HG03460 (cell line): ENCODE results near the gene CPNE8.

Experiments used
- ATAC-seq: cut with Tn5 transposase; IDR thresholded peaks from one replicate; pipeline ENCODE4 v1.9.1; 2021; ENCODE audit not compliant: unreplicated experiment

Gene CPNE8

GRCh38 chr12:38838056-38838850 is 67.1 kb downstream of the CPNE8 start:
- ATAC-seq: no peak

GRCh38 chr12:38831715-38832114 is 73.7 kb downstream of the CPNE8 start:
- no peak for ATAC-seq

- no peak for ATAC-seq
Observed at GRCh38 chr12:38825006-38825405, 80.4 kb downstream of the CPNE8 start.

- no peak for ATAC-seq
Observed at GRCh38 chr12:38823738-38824137, 81.7 kb downstream of the CPNE8 start.

GRCh38 chr12:38823314-38823713 is 82.1 kb downstream of the CPNE8 start:
- no peak for ATAC-seq

GRCh38 chr12:38817942-38818341 is 87.4 kb downstream of the CPNE8 start:
- ATAC-seq: no peak

- ATAC-seq: no peak
Observed at GRCh38 chr12:38813923-38814322, 91.5 kb downstream of the CPNE8 start.

- no peak for ATAC-seq
Observed at GRCh38 chr12:38811814-38812356, 93.5 kb downstream of the CPNE8 start.

- no peak for ATAC-seq
Observed at GRCh38 chr12:38809832-38810231, 95.6 kb downstream of the CPNE8 start.

- no peak for ATAC-seq
Observed at GRCh38 chr12:38788106-38788505, 117.3 kb downstream of the CPNE8 start.

- no peak for ATAC-seq
Observed at GRCh38 chr12:38785381-38785780, 120.0 kb downstream of the CPNE8 start.

- ATAC-seq: no peak
Observed at GRCh38 chr12:38783304-38783703, 122.1 kb downstream of the CPNE8 start.

- ATAC-seq: no peak
Observed at GRCh38 chr12:38782359-38782758, 123.0 kb downstream of the CPNE8 start.

- no peak for ATAC-seq
Observed at GRCh38 chr12:38776647-38777046, 128.7 kb downstream of the CPNE8 start.

- ATAC-seq: peak; percentile 84
Observed at GRCh38 chr12:38775457-38775856, 129.9 kb downstream of the CPNE8 start.

- ATAC-seq: peak; percentile 33
Observed at GRCh38 chr12:38772437-38772836, 133.0 kb downstream of the CPNE8 start.

GRCh38 chr12:38771871-38772270 is 133.5 kb downstream of the CPNE8 start:
- peak; percentile 79 for ATAC-seq

- no peak for ATAC-seq
Observed at GRCh38 chr12:38761636-38762342, 143.6 kb downstream of the CPNE8 start.

GRCh38 chr12:38761111-38761510 is 144.3 kb downstream of the CPNE8 start:
- no peak for ATAC-seq

GRCh38 chr12:38759621-38760020 is 145.8 kb downstream of the CPNE8 start:
- ATAC-seq: no peak

GRCh38 chr12:38746744-38747143 is 158.6 kb downstream of the CPNE8 start:
- no peak for ATAC-seq

GRCh38 chr12:38745601-38746000 is 159.8 kb downstream of the CPNE8 start:
- ATAC-seq: no peak
